SJSA1 (cell line): Measurements from ENCODE around the gene ATP13A2. TPM values are rescaled to one million over a fixed set of nuclear protein-coding genes. Genes with fewer than 3 reads are reported as not detected.

Experiments
- DNase-seq, 2 experiments: peaks; one replicate each; pipeline ENCODE4 v3.0.0-alpha.2; 2015 to 2020; ENCODE audit warnings: low spot score in 2 of 2, low read depth in 1 of 2
- H3K27ac ChIP-seq: fragments of 250-450 bp; sonication (Bioruptor Pico); 2 replicates; pipeline ENCODE4 v1.5.1; 2020; ENCODE audit warnings: mild to moderate bottlenecking, moderate library complexity
- H3K27me3 ChIP-seq: fragments of 250-450 bp; sonication (Bioruptor Pico); replicated peaks from 2 replicates; pipeline ENCODE4 v1.5.1; 2020; ENCODE audit warnings: mild to moderate bottlenecking, moderate library complexity
- H3K36me3 ChIP-seq: fragments of 250-450 bp; sonication (Bioruptor Pico); 2 replicates; pipeline ENCODE4 v1.5.1; 2020; ENCODE audit warnings: mild to moderate bottlenecking
- H3K4me1 ChIP-seq: fragments of 250-450 bp; sonication (Bioruptor Pico); replicated peaks from 2 replicates; pipeline ENCODE4 v1.6.1; 2021; ENCODE audit warnings: mild to moderate bottlenecking
- H3K4me3 ChIP-seq: fragments of 250-450 bp; sonication (Bioruptor Pico); 2 replicates; pipeline ENCODE4 v1.5.1; 2020; ENCODE audit warnings: mild to moderate bottlenecking
- H3K9me3 ChIP-seq: fragments of 250-450 bp; sonication (Bioruptor Pico); replicated peaks from 2 replicates; pipeline ENCODE4 v1.5.1; 2020; ENCODE audit warnings: mild to moderate bottlenecking
- total RNA-seq: library from RNA; depleted of rRNA; stranded (reverse); fragments of >200 nt; shearing (Covaris generic); gene quantifications from 2 replicates; pipeline ENCODE4 v1.2.3, GENCODE V29; 2014

ATP13A2 gene
- total RNA-seq, 1 experiment from 2014 or later, result 15.2 TPM

DNA sequence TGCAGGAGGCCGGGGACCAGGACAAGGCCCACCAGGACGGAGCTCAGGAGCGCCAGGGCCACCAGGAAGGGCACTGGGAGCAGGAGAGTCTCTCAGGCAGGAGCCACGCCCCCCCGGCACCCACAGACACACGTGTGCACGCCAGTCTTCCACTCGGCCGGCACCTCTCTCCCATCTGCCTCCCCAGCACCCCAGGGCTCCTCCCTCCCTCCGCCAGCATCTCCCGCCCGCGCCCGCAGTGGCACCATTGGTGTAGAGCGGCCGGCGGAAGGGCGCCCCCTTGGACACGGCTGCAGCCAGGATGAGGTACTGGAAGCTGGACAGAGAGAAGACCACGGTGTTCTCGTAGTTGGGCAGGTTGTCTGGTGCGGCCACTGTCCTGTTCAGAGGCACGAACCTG is 25.2 kb downstream of the ATP13A2 start:
- Histone ChIP-seq H3K36me3 (no peaks in the 10 kb centered on the region), H3K4me3 (no peak overlapping the region), H3K27me3 (no peaks in the 10 kb centered on the region), H3K4me1 (peaks cover 2% of the 10 kb centered on the region; the same call in 1 of the 2 replicates), H3K27ac (no peak overlapping the region), H3K9me3 (no peaks in the 10 kb centered on the region)
- no peak for DNase-seq

DNA sequence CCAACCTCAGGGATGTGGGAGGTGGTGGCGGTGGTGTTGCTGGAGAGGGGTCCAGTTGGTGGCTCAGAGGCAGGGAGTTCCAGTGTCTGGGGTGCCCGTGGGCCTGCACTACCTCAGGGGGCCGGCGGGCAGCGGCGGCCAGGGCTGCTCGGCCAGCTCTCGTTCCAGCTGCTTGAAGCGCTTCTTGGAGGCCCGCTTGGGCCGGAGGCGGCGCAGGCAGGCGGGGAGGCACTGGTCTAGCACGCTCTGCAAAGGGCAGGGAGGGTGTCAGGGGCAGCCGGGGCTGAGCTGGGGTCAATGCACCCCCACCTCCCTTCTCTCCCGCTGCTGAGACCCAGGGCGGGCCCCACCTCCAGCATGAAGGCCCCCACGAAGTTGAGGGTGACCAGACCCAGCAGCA is 25.6 kb downstream of the ATP13A2 start:
- Histone ChIP-seq H3K27ac (no peak overlapping the region), H3K4me3 (no peak overlapping the region), H3K36me3 (no peaks in the 10 kb centered on the region), H3K27me3 (no peaks in the 10 kb centered on the region), H3K4me1 (peaks cover 6% of the 10 kb centered on the region), H3K9me3 (no peaks in the 10 kb centered on the region)
- DNase-seq, result no peak

DNA sequence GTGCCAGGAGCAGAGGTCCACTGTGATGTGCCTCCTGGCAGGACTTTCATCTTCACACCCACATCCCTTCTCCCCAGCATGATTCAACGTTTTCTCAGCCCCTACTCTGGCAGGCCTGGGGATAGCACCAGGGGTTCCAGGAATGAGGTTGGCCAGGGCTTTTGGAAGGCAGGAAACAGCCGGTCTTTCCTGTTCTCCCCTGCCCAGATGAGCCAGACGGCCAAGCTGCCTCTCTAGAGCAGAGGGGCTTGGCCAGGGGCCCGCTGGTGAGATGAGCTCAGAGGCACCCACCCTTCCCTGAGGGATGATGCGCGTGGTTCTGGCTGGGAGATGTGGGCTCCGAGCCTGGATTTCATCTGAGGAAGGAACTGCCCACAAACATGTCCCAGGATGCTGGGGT is 27.0 kb downstream of the ATP13A2 start:
- H3K4me3 ChIP-seq, result no peak overlapping the region
- H3K27ac ChIP-seq, result no peak overlapping the region
- no peaks in the 10 kb centered on the region for H3K9me3 ChIP-seq
- H3K36me3 ChIP-seq, result no peaks in the 10 kb centered on the region
- peaks cover 18% of the 10 kb centered on the region for H3K4me1 ChIP-seq
- no peak for DNase-seq
- no peaks in the 10 kb centered on the region for H3K27me3 ChIP-seq

GRCh38 chr1:16983649-16984048 is 28.1 kb downstream of the ATP13A2 start:
- H3K27me3 ChIP-seq, result no peaks in the 10 kb centered on the region
- DNase-seq, result no peak
- H3K4me1 ChIP-seq, result peaks cover 23% of the 10 kb centered on the region
- H3K36me3 ChIP-seq, result no peaks in the 10 kb centered on the region
- H3K4me3 ChIP-seq, result no peak overlapping the region
- no peaks in the 10 kb centered on the region for H3K9me3 ChIP-seq
- H3K27ac ChIP-seq, result no peak overlapping the region

GRCh38 chr1:16982902-16983301 is 28.8 kb downstream of the ATP13A2 start:
- no peaks in the 10 kb centered on the region for H3K36me3 ChIP-seq
- H3K4me1 ChIP-seq, result peaks cover 23% of the 10 kb centered on the region
- no peak overlapping the region for H3K4me3 ChIP-seq
- DNase-seq, result no peak
- no peaks in the 10 kb centered on the region for H3K27me3 ChIP-seq
- no peak overlapping the region for H3K27ac ChIP-seq
- H3K9me3 ChIP-seq, result no peaks in the 10 kb centered on the region

DNA sequence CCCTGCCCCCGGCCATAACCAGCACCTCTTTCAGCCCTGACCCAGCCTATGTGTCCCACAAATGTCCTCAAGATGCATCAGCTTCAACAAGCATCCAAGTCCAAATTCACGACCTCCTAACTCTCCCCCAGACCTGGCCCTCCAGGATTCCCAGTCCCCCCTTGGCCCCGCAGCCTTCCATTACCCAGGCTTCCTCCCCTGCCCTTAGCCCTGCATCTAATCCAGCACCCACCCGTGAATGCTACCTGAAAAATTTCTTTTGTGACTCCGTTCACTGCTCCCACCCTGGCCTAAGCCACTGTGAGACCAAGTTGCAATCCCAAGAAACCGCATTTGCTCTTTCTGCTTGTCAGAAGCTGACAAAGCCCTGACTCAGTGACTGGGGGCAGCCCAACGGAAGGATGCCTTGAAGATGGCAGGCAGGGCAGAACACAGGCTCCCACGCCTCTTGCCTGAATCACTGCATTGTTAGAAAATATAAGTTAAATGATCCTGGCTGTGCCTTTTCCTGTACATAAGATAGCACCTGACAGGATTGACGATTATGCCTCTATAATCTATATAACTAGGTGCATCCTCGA is 30.4 kb downstream of the ATP13A2 start:
- no peaks in the 10 kb centered on the region for H3K36me3 ChIP-seq
- no peak overlapping the region for H3K4me3 ChIP-seq
- H3K27ac ChIP-seq, result peak overlapping the region; percentile 46
- DNase-seq, result peak; percentile 51 to 78
- no peaks in the 10 kb centered on the region for H3K27me3 ChIP-seq
- no peaks in the 10 kb centered on the region for H3K9me3 ChIP-seq
- peaks cover 23% of the 10 kb centered on the region for H3K4me1 ChIP-seq

DNA sequence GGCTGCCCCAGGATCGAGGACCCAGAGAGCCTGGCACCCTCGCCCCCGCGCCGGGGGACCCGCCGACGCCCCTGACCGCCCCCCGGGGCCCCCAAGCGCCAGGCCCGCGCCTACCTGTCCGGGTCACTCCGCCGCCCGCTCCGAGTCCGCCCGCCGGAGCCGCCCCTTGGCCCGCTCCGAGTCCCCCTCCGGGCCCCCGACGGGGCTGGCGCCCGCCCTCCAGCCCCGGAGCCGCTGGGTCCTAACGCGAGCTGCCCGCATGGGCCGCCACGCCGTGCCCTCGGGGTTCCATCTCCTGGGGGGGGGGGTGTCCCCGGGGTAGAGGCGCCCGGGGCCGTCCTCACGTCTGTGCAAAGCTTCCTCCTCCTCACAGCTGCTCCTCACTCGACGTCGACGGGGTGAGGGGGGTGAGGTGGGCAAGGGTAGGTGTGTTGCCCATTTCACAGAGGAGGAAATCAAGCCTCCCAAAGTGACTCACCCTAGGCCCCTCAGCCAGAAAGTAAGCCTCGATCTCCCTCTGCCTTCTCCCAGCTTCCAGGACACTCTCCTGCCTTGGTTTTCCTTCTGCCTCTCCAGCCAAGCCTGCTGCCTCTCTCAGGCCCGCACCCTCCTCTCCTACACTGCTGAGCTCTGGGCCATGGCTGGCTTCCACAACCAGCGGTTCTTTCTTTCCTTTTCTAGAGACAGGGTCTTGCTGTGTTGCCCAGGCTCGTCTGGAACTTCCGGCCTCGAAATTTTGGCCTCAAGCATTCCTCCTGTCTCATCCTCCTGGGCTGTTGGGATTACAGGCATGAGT is 31.1 kb downstream of the ATP13A2 start, which contains the start of gene MFAP2:
TSS of gene MFAP2 (minus strand) at position 148 of the 796 bp plus-strand sequence. CDS start 2,347 bp downstream, outside the sequence.
- no peaks in the 10 kb centered on the region for H3K36me3 ChIP-seq
- no peaks in the 10 kb centered on the region for H3K27me3 ChIP-seq
- peaks cover 23% of the 10 kb centered on the region for H3K4me1 ChIP-seq
- DNase-seq, result no peak
- no peaks in the 10 kb centered on the region for H3K9me3 ChIP-seq
- H3K27ac ChIP-seq, result peak within 1 kb of the TSS; percentile 46
- peak within 1 kb of the TSS; percentile 45 for H3K4me3 ChIP-seq

DNA sequence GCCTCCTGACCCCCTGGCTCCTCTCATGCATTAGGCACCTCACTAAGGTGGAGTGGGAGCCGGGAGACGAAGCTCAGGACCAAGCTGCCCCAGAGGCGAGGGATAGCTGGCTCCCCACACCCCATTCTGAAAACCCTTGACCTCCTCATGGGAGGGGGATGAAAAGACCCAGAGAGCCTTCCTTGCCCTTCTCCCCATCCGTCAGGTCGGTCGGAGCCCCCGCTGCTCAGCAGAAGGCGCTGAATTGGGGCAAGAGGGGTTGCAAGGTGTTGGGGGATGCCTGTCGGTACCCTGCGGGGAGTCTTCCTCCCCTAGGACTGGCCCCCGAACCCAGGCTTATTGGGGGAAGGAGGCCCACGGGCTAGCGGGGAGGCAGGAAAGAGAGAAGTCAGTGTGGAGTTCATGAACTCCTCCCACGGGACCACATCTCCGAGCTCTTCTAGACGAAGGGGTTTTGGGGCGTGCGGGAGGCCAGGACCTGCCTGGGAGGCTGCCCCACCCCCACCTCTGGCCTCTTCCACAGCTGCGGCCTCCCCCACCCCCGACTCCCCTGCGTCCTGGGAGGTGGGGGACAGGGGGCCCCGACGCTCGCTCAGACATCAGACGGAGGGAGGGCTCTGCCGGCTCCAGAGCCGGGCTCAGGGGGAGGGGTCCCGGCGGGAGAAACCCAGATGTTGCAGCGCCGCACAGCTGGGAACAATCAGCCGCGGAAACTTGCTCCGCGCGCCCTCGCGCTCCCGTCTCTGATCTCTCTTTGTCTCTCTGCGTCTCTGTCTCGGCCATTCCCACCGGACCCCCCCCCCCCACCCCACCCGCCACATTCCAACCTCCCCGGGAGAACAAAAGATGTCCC is 32.0 kb downstream of the ATP13A2 start:
- no peaks in the 10 kb centered on the region for H3K27me3 ChIP-seq
- peak overlapping the region; percentile 45 for H3K4me3 ChIP-seq
- no peaks in the 10 kb centered on the region for H3K36me3 ChIP-seq
- peaks cover 23% of the 10 kb centered on the region for H3K4me1 ChIP-seq
- H3K27ac ChIP-seq, result no peak overlapping the region
- H3K9me3 ChIP-seq, result no peaks in the 10 kb centered on the region
- no peak for DNase-seq

DNA sequence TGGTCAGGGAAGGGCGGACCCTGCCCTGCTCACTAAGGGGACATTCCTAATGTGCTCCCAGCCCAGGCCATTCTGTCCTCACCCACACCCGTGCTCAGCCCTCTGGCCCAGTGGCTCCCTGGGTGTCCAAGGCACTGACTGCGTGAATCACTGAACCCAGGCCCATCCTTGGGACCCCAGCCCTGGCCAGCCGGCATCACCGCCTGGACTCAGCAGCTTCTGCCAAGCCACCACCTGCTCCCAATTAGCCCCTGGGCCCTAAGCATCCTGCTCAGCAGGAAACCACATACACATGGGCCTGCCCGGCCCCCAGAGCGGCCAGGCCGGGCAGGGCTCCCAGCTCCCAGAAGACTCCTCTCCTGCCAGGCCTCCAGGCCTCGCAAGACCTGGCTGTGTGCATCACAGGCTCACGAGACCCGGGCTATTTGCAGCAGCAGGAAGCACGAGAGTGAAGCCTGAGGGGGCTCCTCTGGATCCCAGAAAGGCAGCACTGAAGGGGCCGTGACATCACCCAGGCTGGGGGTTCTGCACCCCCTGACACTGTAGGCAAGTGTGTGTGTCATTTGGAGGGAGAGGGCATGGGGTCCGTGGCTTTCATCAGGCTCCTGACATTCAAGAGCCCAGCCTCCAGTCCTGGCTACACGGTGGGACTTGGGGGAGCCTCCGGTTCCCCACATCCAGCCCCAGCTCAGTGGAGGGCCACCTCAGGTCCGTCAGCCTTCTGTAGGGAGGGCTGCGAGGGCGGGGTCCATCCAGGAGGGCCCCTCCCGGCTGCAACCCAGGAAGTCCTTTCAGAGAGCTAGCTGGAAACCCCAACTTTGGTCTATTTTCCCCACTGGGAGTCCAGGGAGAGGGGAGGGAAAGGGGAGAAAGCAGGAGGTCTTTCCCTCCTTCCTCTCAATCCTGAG is 32.9 kb downstream of the ATP13A2 start:
- peaks cover 23% of the 10 kb centered on the region for H3K4me1 ChIP-seq
- no peak for DNase-seq
- H3K36me3 ChIP-seq, result no peaks in the 10 kb centered on the region
- H3K27me3 ChIP-seq, result no peaks in the 10 kb centered on the region
- H3K27ac ChIP-seq, result no peak overlapping the region
- no peaks in the 10 kb centered on the region for H3K9me3 ChIP-seq
- H3K4me3 ChIP-seq, result no peak overlapping the region

DNA sequence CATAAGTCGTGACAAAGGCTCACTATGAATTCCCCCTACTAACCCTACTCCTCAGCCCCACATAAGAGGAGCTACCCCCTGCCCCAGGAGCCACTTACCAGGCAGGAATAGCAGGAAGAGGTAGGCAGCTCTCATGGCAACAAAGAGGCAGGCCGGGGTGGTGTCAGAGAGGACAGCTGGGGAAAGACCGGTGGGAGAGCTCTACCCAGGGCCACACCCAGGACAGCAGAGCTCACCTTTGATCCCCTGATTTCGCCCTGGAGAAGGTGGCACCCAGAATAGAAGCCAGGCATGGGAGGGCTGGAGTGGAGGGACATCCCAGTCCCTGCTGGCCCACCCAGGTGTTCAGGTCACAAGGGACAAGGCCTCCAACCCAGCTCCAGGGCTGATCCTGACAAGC is 33.6 kb downstream of the ATP13A2 start:
- Histone ChIP-seq H3K9me3 (no peaks in the 10 kb centered on the region), H3K27ac (no peak overlapping the region), H3K4me3 (no peak overlapping the region), H3K36me3 (no peaks in the 10 kb centered on the region), H3K27me3 (no peaks in the 10 kb centered on the region), H3K4me1 (peaks cover 23% of the 10 kb centered on the region)
- DNase-seq, result no peak

DNA sequence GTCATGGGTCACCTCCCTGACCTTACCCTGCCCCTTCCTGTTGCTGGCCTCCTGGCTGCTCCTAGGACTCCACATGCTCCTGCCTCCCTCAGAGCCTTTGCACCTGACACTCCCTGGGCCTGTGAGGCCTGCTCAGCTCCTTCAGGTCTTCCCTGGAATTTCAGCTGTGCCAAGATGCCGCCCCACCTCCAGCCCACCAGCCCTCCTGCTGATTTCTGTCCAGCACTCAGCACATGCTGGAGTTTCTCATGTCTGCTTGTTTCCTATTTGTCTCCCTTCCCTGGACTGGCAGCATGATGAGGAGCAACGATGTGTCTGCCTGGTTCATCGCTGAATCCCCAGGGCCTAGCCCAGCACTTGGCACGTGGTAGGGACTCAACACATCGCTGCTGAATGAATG is 34.4 kb downstream of the ATP13A2 start:
- Histone ChIP-seq H3K4me1 (peaks cover 23% of the 10 kb centered on the region), H3K4me3 (no peak overlapping the region), H3K27me3 (no peaks in the 10 kb centered on the region), H3K36me3 (no peaks in the 10 kb centered on the region), H3K27ac (no peak overlapping the region), H3K9me3 (no peaks in the 10 kb centered on the region)
- no peak for DNase-seq

DNA sequence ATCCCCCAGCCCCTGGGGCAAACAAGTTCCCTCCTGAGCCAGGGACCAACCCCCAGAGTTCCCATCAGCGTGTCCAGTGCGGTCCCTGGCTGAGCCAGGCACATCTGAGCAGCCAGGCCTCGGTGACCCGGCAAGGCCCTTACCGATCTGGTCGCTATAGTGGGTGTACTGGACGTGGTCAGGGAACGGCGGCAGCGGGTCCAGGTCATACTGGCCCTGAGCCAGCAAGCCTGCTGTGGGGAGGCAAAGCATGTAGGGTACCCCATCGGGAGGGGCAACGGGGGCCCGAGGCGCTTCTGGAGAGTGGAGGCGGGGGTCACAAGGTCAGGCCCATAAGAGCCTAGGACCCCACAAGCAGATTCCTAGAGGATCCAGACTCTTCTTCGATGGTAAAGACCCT is 34.8 kb downstream of the ATP13A2 start:
- no peak for DNase-seq
- Histone ChIP-seq H3K9me3 (no peaks in the 10 kb centered on the region), H3K27ac (no peak overlapping the region), H3K4me3 (no peak overlapping the region), H3K36me3 (no peaks in the 10 kb centered on the region), H3K4me1 (peaks cover 23% of the 10 kb centered on the region), H3K27me3 (no peaks in the 10 kb centered on the region)

GRCh38 chr1:16975838-16976237 is 35.9 kb downstream of the ATP13A2 start:
- no peaks in the 10 kb centered on the region for H3K9me3 ChIP-seq
- no peak for DNase-seq
- H3K27ac ChIP-seq, result no peak overlapping the region
- no peaks in the 10 kb centered on the region for H3K36me3 ChIP-seq
- H3K27me3 ChIP-seq, result no peaks in the 10 kb centered on the region
- peaks cover 17% of the 10 kb centered on the region for H3K4me1 ChIP-seq
- H3K4me3 ChIP-seq, result no peak overlapping the region
